GM12878 (cell line): ENCODE results near the gene TUT1. TPM values are rescaled to one million over a fixed set of nuclear protein-coding genes. Genes with fewer than 3 reads are reported as not detected.

ENCODE experiments used
- ASH2L ChIP-seq: fragments of 300-600, 200-600 bp; sonication (generic); IDR thresholded peaks from 2 replicates; pipeline ENCODE4 v1.6.1; 2017; ENCODE audit warnings: low read depth, mild to moderate bottlenecking, borderline replicate concordance
- CHD2 ChIP-seq: IDR thresholded peaks from 2 replicates; pipeline ENCODE4 v1.6.1; 2011; ENCODE audit warnings: low read depth, low read length, improper control_type of control experiment, borderline replicate concordance
- HDAC2 ChIP-seq: fragments of 200-600 bp; sonication (generic); IDR thresholded peaks from 2 replicates; pipeline ENCODE4 v1.6.1; 2017
- HDAC6 ChIP-seq: fragments of 200-600 bp; sonication (generic); IDR thresholded peaks from one replicate; pipeline ENCODE4 v1.8.0; 2017; ENCODE audit warnings: antibody characterized with exemption; ENCODE audit not compliant: unreplicated experiment
- NKRF ChIP-seq: fragments of 450-650 bp; conservative IDR thresholded peaks from 2 replicates; pipeline ENCODE4 v1.6.1; 2017; ENCODE audit warnings: mild to moderate bottlenecking, moderate library complexity
- NR2F1 ChIP-seq: fragments of 450-650 bp; conservative IDR thresholded peaks from 2 replicates; pipeline ENCODE4 v1.6.1; 2017; ENCODE audit warnings: mild to moderate bottlenecking
- POLR2AphosphoS2 ChIP-seq: IDR thresholded peaks from 2 replicates; pipeline ENCODE4 v1.6.1; 2011; ENCODE audit warnings: low read depth, mild to moderate bottlenecking, low read length, improper control_type of control experiment, moderate library complexity
- POLR2AphosphoS5 ChIP-seq: IDR thresholded peaks from 2 replicates; pipeline ENCODE4 v1.6.1; 2011; ENCODE audit warnings: mild to moderate bottlenecking, low read length, inconsistent platforms
- RELA ChIP-seq: fragments of 450-650 bp; IDR thresholded peaks from 2 replicates; pipeline ENCODE4 v1.8.0; 2014; ENCODE audit warnings: borderline replicate concordance; ENCODE audit not compliant: partially characterized antibody
- SMAD5 ChIP-seq: IDR thresholded peaks from 2 replicates; pipeline ENCODE4 v1.6.1; 2016; ENCODE audit warnings: antibody characterized with exemption, low read depth
- WRNIP1 ChIP-seq: IDR thresholded peaks from 2 replicates; pipeline ENCODE4 v1.6.1; 2011; ENCODE audit warnings: low read depth, low read length, improper control_type of control experiment, borderline replicate concordance
- ZNF207 ChIP-seq: fragments of 450-650 bp; IDR thresholded peaks from 2 replicates; pipeline ENCODE4 v1.6.1; 2014; ENCODE audit warnings: antibody characterized with exemption, mild to moderate bottlenecking, borderline replicate concordance
- ZNF687 ChIP-seq: fragments of 450-650 bp; IDR thresholded peaks from 2 replicates; pipeline ENCODE4 v1.6.1; 2017; ENCODE audit warnings: mild to moderate bottlenecking, moderate library complexity
- polyA plus RNA-seq, 11 experiments: library from polyadenylated mRNA; depleted of rRNA in 4 of 11; unstranded in 6 of 11; stranded (reverse) in 5 of 11; fragments of >200 nt; fragmentation: Nextera tagmentation in 4 of 11; fragmentation: Illumina TruSeq in 1 of 11; extraction: Ambion mirVana in 4 of 11; extraction: Trizol in 1 of 11; gene quantifications; 1 replicate in 1 of 11; 2 replicates in 10 of 11; pipeline versions ENCODE4 v1.2.1 to v1.2.3, GENCODE V29; 2011 to 2016; ENCODE audit warnings: inconsistent platforms in 2 of 11, missing spikeins in 2 of 11, low read depth in 1 of 11
- total RNA-seq, 4 experiments: library from RNA; depleted of rRNA in 3 of 4; stranded (reverse); fragments of >200 nt in 3 of 4; fragmentation: Illumina TruSeq in 1 of 4; extraction: Trizol in 1 of 4; gene quantifications; 2 replicates each; pipeline versions ENCODE4 v1.2.1 to v1.2.3, GENCODE V29; 2013 to 2021
- TF ChIP-seq, protein P1 (sequence below): fragments of 450-650 bp; IDR thresholded peaks from 2 replicates; pipeline ENCODE4 v1.6.1; 2018; ENCODE audit warnings: borderline replicate concordance, mild to moderate bottlenecking; ENCODE audit not compliant: partially characterized antibody
- TF ChIP-seq, protein P2 (sequence below): fragments of 450-650 bp; IDR thresholded peaks from 2 replicates; pipeline ENCODE4 v1.6.1; 2017; ENCODE audit warnings: mild to moderate bottlenecking
- TF ChIP-seq, protein P3 (sequence below): fragments of 450-650 bp; IDR thresholded peaks from 2 replicates; pipeline ENCODE4 v1.6.1; 2014; ENCODE audit warnings: mild to moderate bottlenecking

TUT1 gene
- total and polyA plus RNA-seq, 10 of the 15 experiments (the other 5 are each of a cell fraction or from before 2014, with no cell fraction given), result 1.1 to 29.9 (median 16.2) TPM

GRCh38 chr11:62599069-62599696 is 7.9 kb upstream of the TUT1 start (continued):
- no peak for TF ChIP-seq ASH2L
- TF ChIP-seq, protein P1, sequence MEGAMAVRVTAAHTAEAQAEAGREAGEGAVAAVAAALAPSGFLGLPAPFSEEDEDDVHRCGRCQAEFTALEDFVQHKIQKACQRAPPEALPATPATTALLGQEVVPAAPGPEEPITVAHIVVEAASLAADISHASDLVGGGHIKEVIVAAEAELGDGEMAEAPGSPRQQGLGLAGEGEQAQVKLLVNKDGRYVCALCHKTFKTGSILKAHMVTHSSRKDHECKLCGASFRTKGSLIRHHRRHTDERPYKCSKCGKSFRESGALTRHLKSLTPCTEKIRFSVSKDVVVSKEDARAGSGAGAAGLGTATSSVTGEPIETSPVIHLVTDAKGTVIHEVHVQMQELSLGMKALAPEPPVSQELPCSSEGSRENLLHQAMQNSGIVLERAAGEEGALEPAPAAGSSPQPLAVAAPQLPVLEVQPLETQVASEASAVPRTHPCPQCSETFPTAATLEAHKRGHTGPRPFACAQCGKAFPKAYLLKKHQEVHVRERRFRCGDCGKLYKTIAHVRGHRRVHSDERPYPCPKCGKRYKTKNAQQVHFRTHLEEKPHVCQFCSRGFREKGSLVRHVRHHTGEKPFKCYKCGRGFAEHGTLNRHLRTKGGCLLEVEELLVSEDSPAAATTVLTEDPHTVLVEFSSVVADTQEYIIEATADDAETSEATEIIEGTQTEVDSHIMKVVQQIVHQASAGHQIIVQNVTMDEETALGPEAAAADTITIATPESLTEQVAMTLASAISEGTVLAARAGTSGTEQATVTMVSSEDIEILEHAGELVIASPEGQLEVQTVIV, result peak; percentile 34
- no peak for TF ChIP-seq WRNIP1
- TF ChIP-seq, protein P2, sequence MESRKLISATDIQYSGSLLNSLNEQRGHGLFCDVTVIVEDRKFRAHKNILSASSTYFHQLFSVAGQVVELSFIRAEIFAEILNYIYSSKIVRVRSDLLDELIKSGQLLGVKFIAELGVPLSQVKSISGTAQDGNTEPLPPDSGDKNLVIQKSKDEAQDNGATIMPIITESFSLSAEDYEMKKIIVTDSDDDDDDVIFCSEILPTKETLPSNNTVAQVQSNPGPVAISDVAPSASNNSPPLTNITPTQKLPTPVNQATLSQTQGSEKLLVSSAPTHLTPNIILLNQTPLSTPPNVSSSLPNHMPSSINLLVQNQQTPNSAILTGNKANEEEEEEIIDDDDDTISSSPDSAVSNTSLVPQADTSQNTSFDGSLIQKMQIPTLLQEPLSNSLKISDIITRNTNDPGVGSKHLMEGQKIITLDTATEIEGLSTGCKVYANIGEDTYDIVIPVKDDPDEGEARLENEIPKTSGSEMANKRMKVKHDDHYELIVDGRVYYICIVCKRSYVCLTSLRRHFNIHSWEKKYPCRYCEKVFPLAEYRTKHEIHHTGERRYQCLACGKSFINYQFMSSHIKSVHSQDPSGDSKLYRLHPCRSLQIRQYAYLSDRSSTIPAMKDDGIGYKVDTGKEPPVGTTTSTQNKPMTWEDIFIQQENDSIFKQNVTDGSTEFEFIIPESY, result no peak
- TF ChIP-seq, protein P3, sequence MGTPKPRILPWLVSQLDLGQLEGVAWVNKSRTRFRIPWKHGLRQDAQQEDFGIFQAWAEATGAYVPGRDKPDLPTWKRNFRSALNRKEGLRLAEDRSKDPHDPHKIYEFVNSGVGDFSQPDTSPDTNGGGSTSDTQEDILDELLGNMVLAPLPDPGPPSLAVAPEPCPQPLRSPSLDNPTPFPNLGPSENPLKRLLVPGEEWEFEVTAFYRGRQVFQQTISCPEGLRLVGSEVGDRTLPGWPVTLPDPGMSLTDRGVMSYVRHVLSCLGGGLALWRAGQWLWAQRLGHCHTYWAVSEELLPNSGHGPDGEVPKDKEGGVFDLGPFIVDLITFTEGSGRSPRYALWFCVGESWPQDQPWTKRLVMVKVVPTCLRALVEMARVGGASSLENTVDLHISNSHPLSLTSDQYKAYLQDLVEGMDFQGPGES, result no peak
- no peak for TF ChIP-seq ZNF207
- TF ChIP-seq ZNF687, result 0 out of 2 replicates have a peak, but pooled peaks have one; percentile 62
- TF ChIP-seq POLR2AphosphoS5, result peak; percentile 87
- TF ChIP-seq NR2F1, result 0 out of 2 replicates have a peak, but pooled peaks have one; percentile 44
- TF ChIP-seq NKRF, result no peak
- peak; percentile 63; the same call in 1 of the 2 replicates for TF ChIP-seq CHD2
- no peak for TF ChIP-seq HDAC6
- TF ChIP-seq POLR2AphosphoS2, result no peak
- no peak for TF ChIP-seq HDAC2
- TF ChIP-seq RELA, result no peak
- no peak for TF ChIP-seq SMAD5
